ENCODE results near the gene ATP8B4.
"Not testable (repeated sequence)": the region's sequence is repeated elsewhere in the genome, so short reads cannot be mapped to it uniquely, and the experiment has no call there.

Gene ATP8B4, protein sequence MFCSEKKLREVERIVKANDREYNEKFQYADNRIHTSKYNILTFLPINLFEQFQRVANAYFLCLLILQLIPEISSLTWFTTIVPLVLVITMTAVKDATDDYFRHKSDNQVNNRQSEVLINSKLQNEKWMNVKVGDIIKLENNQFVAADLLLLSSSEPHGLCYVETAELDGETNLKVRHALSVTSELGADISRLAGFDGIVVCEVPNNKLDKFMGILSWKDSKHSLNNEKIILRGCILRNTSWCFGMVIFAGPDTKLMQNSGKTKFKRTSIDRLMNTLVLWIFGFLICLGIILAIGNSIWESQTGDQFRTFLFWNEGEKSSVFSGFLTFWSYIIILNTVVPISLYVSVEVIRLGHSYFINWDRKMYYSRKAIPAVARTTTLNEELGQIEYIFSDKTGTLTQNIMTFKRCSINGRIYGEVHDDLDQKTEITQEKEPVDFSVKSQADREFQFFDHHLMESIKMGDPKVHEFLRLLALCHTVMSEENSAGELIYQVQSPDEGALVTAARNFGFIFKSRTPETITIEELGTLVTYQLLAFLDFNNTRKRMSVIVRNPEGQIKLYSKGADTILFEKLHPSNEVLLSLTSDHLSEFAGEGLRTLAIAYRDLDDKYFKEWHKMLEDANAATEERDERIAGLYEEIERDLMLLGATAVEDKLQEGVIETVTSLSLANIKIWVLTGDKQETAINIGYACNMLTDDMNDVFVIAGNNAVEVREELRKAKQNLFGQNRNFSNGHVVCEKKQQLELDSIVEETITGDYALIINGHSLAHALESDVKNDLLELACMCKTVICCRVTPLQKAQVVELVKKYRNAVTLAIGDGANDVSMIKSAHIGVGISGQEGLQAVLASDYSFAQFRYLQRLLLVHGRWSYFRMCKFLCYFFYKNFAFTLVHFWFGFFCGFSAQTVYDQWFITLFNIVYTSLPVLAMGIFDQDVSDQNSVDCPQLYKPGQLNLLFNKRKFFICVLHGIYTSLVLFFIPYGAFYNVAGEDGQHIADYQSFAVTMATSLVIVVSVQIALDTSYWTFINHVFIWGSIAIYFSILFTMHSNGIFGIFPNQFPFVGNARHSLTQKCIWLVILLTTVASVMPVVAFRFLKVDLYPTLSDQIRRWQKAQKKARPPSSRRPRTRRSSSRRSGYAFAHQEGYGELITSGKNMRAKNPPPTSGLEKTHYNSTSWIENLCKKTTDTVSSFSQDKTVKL

DNA sequence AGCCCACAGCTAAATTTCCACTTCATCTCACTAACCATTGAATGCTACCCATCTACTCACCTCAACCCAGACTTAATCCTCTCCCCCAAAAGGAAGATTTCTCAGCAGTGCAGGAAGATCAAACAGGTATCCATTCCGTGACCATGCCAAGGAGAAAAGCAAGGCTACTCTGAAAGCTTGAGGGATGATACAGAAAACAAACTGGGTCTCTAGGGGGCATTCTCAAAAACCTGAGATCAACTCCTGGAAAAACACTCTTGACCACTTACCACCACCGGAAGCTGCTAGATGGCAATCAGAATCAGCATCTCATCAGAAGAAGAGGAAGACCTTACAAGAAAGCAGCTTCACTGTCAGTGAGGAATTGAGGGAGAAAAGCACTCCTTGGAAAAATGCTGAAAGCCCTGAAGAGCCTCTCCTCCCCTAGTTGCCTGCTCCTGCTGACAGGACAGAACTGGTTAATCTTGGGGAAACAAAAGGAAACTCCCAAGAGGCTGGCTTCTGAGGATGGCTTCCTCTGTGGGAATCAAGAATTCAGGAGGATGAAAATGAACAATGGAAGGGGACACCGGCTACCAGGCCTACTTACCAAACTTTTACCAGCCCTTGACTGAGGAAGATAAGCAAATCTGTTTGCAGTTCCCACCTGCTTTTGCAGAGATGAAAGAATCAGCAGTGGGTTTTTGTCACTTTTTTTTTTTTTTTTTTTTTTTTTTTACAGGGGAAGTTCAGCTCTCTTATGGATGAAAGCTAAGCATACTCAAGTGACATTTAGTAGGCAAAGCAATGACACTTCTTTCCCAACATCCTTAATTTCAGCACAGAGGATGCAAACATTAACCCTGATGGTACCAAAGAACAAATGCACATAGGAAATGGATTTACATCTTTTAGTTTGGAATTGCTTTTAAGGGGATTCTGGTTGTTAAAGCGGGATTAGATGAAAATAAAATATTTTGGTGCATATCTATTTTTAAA lies at the start of gene ATP8B4:
ATP8B4 (minus strand) TSS at position 171 of the 978 bp plus-strand sequence. CDS start 12,267 bp downstream, outside the sequence.
- no peak for DNase-seq

DNA sequence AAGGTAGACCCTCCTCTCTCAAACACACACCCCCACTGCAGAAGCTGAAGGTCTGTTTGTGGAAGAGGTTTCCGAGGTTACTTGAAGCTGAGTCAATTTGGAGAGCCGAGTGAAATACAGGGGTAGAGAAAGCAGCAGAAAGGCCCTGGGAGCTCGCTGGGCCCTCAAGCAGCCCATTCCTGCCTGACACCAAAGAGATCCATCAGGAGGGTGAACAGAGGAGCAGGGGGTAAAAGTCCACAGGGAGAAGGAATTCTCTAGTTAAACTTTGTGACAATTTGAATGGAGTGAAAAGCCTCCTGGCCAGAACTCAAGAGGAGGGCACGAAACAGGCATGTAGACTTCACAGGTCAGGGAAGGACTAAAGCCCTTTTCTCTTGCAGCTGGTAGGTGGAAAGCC lies 49.3 kb upstream of the ATP8B4 start:
- DNase-seq: no peak

DNA sequence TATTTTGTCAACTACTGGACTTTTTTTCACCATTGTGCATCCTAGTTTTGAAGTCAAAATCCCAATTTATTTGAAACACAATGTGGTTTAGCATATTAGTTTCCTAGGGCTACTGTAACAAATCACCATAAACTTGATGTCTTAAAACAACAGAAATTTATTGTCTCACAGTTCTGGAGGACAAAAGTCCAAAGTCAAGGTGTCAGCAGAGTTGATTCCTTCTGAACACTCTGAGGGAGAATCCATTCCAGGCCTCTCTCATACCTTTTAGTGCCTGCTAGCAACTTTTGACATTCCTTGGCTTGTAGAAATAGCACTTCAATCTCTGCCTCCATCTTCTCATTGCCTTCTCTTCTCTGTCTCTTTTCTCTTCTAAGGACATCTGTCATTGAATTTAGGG lies 48.1 kb upstream of the ATP8B4 start:
- no peak for DNase-seq

DNA sequence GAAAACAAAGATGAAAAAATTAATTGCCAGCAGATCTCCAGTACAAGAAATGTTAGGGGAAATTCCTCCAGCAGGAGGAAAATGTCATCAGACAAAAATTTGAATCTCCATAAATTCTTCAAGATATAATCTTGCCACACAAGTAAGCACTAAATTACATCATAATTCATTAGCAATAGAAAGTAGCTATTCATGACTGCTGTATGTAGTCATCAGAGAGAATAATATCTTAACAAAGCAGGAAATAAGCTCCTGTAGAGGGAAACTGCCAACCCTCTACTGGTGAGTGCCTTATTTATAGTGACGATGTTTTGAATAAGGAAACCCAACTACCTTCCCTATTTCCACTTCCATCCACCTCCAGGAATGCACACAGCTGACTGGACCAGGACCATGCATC lies 47.2 kb upstream of the ATP8B4 start:
- no peak for DNase-seq

DNA sequence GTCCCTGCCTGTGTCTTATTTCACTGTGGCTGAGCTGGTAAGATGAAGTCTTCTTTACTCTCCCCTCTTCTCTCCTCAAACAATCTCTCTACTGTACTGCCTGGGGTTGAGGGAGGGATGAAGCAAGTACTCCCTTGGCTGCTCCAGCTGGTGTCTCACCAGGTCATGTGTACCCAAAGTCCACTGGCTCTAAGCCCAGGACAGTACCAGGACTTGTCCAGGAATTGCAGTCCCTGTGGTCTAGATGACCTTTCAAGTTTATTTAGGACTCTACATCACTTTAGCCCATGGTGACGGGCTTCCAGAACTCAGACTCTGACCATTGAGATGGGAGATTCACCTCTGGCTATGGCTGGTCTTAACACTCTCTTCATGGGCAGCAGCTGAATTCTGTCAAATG lies 45.4 kb upstream of the ATP8B4 start:
- DNase-seq: no peak

DNA sequence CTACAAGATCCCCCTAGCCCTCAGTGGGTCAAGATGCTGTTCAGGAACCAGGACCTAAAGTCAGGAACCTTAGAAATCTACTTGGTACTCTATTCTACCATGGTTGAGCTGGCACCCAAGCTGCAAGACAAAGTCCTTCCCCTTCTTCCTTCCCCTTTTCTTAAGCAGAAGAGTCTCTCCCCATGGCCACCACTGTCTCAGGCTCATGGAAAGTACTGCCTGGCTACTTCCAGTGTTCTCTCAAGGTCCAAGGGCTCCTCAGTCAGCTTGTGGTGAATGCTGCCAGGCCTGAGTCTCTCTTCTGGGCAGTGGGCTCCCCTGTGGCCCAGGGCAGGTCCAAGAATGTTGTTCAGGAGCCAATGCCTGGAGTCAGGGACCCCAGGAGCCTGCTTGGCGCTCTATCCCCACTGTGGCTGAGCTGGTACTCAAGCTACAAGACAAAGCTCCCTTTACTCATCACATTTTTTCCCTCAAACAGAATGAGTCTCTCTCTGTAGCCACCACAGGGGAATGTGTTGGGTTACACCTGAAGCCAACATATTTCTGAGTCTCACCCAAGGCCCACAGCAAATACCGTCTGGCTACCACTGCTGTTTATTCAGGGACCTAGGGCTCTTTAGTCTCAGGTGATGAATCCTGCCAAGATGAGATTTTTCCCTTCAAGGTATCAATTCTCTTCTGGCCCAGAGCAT lies 44.8 kb upstream of the ATP8B4 start:
- DNase-seq: no peak

DNA sequence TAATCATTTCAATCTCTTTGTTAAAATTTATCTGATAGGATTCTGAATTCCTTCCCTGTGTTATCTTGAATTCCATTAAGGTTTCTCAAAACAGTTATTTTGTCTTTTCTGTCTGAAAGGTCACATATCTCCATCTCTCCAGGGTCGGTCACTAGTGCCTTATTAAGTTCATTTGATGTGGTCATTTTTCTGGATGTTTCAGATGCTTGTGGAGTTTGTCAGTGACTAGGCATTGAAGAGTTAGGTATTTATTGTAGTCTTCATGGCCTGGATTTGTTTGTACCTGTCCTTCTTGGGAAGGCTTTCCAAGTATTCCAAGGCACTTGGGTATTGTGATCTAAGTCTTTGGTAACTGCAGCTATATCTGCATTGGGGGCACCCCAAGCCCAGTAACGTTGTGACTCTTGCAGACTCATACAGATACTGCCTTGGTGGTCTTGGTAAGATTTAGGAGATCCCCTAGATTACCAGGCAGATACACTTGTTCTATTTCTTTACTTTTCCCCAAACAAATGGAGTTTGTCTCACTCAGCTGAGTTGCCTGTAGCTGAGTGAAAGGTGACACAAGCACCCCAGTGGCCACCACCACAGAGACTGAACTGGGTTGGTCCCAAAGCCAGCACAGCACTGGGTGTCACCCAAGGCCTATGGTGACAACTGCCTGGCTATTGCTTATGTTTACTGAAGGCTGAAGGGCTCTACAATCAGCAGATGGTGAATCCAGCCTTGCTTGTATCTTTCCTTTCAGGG lies 44.1 kb upstream of the ATP8B4 start:
- no peak for DNase-seq

DNA sequence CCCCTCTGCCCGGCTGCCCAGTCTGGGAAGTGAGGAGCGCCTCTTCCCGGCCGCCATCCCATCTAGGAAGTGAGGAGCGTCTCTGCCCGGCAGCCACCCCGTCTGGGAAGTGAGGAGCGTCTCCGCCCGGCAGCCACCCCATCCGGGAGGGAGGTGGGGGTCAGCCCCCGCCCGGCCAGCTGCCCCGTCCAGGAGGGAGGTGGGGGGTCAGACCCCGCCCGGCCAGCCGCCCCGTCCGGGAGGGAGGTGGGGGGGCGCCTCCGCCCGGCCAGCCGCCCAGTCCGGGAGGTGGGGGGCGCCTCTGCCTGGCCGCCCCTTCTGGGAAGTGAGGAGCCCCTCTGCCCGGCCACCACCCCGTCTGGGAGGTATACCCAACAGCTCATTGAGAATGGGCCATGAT lies 39.2 kb upstream of the ATP8B4 start:
- DNase-seq: not testable (repeated sequence)

DNA sequence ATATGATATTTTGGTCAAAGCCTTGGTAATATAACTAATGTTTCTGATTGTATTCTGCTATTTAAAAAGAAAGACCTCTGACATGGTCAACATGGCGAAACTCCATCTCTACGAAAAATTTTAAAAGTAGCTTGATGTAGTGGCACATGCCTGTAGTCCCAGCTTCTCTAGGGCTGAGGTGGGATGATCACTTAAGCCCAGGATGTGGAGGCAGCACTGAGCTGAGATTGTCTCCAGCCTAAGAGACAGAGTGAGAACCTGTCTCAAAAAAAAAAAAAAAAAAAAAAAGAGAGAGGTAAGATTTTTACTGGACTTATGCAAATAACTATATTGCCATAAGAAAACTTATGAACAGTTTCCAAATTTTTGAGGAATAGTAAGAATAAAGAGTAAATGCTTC lies 32.4 kb upstream of the ATP8B4 start:
- DNase-seq: no peak

DNA sequence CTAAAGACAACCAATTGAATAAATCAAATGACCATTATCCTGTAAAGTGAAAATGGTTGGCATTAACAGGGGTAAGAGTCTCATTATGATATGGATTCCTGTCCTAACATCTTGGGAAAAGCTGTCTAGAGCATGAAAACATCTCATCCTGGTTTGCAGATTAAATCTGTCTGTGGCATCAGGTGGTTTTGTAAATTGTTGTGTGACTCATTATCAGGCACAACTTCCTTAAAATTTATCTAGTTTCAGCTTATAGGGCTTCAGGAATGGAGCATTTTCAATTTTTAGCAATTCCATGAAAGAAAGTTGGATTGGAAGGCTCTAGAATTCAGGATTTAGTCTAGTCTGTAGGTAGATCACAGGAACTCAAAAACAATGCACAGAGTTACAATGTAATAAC lies 31.8 kb upstream of the ATP8B4 start:
- no peak for DNase-seq

DNA sequence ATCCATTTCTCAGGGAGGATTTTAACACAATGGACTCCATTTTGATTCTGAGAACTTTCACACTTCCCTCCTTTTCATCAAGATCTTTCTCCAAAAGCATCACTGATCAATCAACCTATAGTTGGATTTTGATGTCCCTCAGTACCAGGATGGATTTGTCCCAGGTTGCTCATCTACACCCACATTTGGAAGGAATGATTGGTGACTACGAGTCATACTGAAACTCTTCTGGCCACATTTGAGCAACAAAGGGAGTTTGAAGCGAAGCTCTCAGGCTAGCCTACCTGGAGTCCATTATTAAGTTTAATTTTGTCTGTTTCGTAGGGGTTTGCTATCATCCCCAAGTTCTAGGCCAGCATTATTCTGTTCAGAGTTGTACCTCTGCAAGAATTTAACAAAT lies 31.3 kb upstream of the ATP8B4 start:
- no peak for DNase-seq

DNA sequence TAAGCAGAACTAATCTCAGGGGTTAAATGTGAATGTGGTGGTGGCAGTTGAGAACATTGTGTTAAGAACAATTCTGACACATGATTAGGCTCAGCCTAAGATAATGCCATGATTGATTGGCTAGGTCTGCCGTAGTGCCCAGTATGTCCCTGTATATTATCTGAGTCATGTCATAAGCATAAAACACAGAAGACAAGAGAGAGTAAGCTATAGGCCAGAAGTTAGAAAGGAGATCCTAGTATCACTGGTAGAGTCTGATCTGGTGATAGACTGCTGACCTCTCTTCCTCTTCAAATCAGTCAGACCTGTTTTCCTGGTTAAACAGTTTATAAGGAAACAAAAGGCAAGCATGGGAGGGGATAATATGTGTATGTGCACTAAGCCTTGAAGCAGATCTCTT lies 30.1 kb upstream of the ATP8B4 start:
- no peak for DNase-seq

DNA sequence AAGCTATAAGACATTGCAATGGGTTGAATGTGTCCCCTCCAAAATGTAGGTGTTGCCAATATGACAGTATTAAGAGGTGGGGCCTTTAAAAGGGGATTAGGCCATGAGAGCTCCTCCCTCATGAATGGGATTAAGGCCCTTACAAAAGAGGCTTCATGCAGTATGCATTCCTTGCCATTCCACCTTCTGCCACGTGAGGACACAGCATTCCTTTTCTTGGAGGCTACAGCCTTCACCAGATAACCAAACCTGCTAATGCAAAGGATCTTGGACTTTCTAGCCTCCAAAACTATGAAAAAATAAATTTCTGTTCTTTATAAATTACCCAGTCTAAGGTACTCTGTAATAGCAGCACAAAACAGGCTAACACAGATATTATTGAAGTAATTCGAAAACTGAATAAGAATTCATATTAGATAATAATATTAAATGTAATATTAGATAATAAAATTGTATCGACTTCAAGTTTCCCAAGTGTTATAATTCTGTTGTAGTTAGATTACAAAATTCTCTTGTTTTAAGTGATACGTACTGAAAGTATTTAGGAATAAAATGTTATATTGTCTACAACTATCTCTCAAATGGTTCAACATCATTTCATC lies 29.4 kb upstream of the ATP8B4 start:
- DNase-seq: no peak

DNA sequence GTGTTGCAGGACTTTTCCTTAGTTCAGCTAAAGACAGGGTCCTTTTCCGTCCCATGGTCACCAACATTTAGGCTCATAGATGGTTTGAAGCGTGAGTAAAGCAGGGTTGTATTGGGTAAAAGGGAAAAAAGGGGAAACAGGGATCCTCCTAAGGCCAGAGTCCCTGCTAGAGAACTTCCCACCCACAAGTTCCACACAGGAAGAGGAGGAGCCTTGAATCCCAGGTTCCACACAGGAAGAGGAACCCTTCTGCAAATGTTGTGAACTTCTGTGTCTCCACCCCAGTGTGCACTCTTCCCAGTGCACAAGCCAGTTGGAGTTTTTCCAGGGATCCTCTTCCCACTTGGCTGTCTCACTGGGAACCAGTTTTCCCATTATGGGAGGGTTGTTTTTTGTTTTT lies 27.6 kb upstream of the ATP8B4 start:
- DNase-seq: no peak

DNA sequence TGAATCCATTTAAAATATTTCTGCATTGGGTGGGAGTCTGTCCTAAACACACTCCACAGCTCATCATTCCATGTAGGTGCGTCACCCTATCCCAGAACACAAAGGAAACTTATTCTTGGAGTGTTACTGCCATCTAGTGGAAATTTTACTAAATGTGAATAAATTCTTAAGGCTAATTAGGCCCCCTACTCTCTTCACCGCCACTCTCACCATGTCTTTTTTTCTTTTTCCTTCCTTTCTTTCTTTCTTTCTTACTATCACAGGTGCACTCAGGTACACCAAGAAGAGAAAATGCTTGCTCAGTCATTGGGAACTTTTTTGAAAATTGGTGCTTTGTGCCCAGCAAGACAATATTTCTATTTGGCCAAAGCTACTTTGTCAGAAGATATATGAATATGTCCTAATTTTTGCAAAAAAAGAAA lies 26.4 kb upstream of the ATP8B4 start:
- DNase-seq: peak in 1 of 2 experiments; percentile 7

DNA sequence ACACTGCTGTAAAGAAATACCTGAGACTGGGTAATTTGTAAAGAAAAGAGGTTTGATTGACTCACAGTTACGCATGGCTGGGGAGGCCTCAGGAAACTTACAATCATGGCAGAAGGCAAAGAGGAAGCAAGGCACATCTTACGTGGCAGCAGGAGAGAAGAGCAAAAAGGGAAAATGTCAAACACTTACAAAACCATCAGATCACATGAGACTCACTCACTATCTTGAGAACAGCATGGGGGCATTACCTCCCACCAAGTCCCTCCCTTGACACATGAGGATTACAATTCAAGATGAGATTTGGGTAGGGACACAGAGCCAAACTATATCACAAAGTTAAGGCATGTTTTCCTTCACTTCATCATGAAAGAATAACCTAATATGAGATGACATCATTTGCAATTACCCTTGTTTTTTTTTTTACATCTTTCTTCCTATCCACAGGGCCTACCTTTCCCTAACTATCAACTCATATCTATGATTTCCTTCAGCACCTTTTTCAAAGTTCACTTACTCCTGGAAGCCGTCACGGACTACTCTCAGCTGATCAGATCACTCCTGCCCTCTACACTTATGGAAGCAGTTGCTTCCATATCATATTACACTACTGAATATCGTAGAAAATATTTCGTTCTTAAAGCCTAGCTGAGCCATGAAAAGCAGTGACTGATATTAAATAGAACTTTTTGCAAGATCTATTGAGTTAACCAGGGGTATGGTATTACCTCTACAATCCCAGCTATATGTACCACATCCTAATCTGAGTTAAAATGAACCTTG lies 25.5 kb upstream of the ATP8B4 start:
- no peak for DNase-seq

DNA sequence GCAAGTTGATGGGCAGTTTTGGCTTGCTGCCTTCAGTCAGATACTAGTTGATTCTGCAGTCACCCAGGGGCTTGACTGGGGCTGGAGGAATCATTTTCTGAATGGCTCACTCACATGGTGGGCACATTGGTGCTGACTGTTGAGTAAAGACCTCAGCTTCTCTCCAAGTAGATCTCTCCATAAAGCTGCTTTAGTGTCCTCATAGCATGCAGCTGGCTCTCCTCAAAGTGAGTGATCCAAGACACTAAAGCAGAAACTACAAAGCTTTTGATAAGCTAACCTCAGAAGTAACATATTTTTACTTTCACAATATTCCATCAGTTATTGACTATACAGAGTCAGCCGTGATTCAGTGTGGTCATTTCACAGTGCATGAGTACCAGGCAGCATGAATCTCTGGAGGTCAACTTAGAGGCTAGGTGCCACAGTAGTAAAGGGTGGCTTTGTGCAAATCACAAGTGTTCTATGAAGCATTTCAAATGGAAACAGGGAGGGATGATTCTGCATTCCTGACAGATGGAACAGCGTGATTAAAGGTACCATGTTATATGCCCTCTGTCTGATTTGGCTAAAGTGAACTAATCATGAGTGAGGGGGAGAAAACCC lies 24.3 kb upstream of the ATP8B4 start:
- DNase-seq: no peak

DNA sequence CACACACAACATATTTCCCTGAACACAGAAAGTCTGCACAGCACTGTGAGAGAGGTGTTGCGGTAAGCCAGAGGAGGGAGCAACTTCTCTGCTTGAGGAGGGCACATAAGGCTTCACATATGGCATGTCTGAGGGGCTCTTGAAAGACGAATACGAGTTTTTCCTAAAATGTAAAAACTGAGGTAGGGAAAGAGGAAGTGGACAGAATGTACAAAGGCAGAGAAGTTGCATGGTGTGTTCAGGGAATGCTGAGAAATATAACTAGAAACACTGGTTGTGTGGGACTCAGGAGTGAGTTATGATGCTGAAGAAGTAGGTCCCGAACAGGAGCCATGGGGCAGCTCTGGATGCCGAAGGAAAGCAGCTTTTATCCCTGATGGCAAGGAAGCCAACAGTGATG lies 22.8 kb upstream of the ATP8B4 start:
- no peak for DNase-seq

DNA sequence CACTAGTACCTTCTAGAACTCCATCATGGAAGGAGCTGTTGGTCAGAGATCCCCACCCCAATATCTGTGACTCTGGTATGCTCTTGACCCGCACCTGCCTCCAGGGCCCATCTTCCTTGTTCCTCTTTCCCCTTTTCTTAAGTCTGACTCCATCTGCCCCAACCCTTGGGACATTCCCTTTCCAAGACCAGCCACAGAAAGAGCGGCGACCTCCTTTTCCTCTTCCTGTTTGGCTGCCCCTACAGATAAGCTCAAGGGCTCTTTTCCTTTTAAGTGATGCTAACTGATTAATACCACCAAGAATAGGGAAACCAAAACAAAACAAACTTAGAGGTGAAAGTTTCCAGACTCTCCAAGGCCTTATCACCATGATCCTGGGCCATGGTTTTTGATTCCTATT lies 21.9 kb upstream of the ATP8B4 start:
- DNase-seq: no peak
